ENCODE measurements around the gene AKR7A3. TPM values are rescaled to one million over a fixed set of nuclear protein-coding genes. Genes with fewer than 3 reads are reported as not detected.

Gene AKR7A3
- total RNA-seq, 1 donor from 2014 or later: 2.1 TPM

DNA sequence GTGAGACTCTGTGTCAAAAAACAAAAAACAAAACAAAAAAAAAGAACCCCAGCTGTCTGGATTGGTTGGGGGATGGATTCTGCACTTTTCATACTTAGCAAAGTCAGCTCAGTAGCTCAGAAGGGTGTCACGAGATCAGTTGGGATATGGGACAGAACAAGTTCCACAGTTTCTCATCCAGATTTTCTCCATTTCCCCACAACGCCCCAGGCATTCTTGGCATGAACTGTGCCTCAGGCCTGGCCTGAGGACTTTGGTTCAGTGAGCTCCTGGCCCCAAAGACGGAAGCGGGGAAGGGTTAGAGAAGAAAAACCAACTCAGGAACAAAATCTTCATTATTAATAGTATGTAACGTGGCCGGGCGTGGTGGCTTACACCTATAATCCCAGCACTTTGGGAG, 21.5 kb upstream of the AKR7A3 start:
- Mint-ChIP-seq H3K4me1 (ENCODE audit: low read depth) (peaks cover 15% of the 10 kb centered on the region), H3K9me3 (ENCODE audit: low read depth) (no peaks in the 10 kb centered on the region), H3K4me3 (ENCODE audit: low read depth) (peak overlapping the region; percentile 47), H3K27me3 (no peaks in the 10 kb centered on the region), H3K36me3 (ENCODE audit: insufficient read depth) (peaks cover 17% of the 10 kb centered on the region), H3K27ac (no peak overlapping the region)
- DNase-seq (ENCODE audit: low spot score, unreplicated experiment): no peak
- TF ChIP-seq, protein P1, sequence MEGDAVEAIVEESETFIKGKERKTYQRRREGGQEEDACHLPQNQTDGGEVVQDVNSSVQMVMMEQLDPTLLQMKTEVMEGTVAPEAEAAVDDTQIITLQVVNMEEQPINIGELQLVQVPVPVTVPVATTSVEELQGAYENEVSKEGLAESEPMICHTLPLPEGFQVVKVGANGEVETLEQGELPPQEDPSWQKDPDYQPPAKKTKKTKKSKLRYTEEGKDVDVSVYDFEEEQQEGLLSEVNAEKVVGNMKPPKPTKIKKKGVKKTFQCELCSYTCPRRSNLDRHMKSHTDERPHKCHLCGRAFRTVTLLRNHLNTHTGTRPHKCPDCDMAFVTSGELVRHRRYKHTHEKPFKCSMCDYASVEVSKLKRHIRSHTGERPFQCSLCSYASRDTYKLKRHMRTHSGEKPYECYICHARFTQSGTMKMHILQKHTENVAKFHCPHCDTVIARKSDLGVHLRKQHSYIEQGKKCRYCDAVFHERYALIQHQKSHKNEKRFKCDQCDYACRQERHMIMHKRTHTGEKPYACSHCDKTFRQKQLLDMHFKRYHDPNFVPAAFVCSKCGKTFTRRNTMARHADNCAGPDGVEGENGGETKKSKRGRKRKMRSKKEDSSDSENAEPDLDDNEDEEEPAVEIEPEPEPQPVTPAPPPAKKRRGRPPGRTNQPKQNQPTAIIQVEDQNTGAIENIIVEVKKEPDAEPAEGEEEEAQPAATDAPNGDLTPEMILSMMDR (IDR thresholded peaks at IDR 0.05; ENCODE audit: unreplicated experiment): no peak

DNA sequence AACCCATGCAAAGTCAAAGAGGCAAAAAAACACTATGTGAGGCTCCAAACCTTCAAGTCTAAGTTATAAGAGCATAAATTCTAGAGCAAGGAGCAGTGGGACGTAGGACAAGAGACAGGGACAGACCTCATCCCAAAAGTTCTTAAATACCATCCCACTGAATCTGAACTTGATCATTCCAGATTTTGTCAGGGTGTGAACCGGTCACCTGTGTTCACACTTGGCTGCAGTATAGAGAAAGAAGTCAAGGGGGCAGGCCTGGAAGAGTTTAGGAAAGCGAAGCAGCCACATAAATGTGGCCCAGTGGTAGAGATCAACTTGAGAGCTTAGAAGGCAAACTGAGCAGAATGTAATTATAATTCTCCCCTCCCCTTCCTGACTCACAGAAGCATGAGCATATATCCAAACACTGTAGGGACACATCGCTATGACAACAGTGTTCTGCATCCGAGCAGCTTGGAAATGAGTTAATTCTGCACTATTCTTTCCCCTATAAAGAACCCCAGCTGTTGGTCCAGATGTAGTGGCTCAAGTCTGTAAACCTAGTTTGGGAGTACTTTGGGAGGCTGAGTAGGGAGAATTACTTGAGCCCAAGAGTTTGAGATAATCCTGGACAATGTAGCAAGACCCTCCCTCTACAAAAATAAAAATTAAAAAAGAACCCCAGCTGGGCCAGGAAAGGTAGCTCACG, 20.7 kb upstream of the AKR7A3 start:
- no peak for DNase-seq (ENCODE audit: low spot score, unreplicated experiment)
- H3K27me3 Mint-ChIP-seq: no peaks in the 10 kb centered on the region
- peaks cover 15% of the 10 kb centered on the region for H3K4me1 Mint-ChIP-seq (ENCODE audit: low read depth)
- peaks cover 22% of the 10 kb centered on the region for H3K36me3 Mint-ChIP-seq (ENCODE audit: insufficient read depth)
- H3K4me3 Mint-ChIP-seq (ENCODE audit: low read depth): no peak overlapping the region
- H3K27ac Mint-ChIP-seq: no peak overlapping the region
- TF ChIP-seq, protein P1 (IDR thresholded peaks at IDR 0.05; ENCODE audit: unreplicated experiment): no peak
- no peaks in the 10 kb centered on the region for H3K9me3 Mint-ChIP-seq (ENCODE audit: low read depth)

DNA sequence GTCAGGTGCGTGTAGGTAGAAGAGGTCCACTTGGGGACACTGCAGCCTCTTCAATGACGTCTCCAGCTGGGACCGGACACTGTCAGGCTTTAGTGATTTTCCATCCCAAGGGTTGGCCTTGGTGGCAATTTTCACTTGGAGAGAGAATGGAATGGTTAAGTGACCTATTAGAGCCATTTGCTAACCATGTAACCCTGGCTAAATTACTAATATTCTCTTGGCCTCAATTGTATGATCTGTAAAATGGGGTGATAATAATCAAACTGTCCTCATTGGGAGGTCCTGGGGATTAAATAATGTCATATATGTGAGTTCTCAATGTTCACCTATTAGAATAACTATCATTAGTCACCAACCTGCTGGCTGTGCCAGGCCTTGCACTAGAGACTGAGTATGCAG, 19.9 kb upstream of the AKR7A3 start:
- TF ChIP-seq, protein P1 (IDR thresholded peaks at IDR 0.05; ENCODE audit: unreplicated experiment): no peak
- no peaks in the 10 kb centered on the region for H3K9me3 Mint-ChIP-seq (ENCODE audit: low read depth)
- H3K27me3 Mint-ChIP-seq: no peaks in the 10 kb centered on the region
- DNase-seq (ENCODE audit: low spot score, unreplicated experiment): no peak
- no peak overlapping the region for H3K4me3 Mint-ChIP-seq (ENCODE audit: low read depth)
- H3K4me1 Mint-ChIP-seq (ENCODE audit: low read depth): peaks cover 14% of the 10 kb centered on the region
- no peak overlapping the region for H3K27ac Mint-ChIP-seq
- peaks cover 25% of the 10 kb centered on the region for H3K36me3 Mint-ChIP-seq (ENCODE audit: insufficient read depth)

DNA sequence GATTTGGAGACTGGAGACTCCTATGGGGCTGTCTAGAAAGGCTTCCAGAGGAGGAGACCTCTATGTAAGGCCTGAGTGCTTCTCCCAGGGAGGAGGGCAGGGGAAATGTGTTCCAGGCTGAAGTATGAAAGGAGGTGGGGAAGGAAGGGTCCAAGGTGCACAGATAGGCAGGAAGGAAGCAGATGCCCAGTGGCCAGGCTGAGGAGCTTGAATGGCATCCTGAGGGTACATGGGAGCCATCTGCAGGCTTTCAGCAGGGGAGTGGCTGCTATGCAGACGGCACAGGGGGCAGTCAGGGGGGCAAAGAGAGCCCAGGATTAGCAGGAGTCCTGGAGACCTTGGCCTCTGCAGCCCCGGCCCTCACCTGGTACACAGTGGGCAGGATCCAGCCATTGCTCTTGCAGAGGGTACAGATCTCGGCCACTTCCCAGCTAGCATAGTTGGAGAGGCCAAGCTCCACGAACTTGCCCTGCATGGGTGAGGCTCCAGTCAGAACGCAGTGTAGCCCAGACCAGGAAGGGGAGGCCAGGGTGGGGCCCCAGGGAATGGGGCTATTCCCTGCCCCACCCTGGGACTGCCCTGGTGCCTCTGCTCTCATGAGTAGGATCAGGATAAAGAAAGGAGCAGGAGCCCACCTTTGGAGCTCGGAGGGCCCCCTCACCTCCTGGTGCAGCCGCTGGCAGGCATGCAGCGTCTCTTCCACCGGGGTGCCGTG, 19.4 kb upstream of the AKR7A3 start:
- TF ChIP-seq, protein P1 (IDR thresholded peaks at IDR 0.05; ENCODE audit: unreplicated experiment): no peak
- H3K27ac Mint-ChIP-seq: no peak overlapping the region
- H3K36me3 Mint-ChIP-seq (ENCODE audit: insufficient read depth): peaks cover 27% of the 10 kb centered on the region
- no peak overlapping the region for H3K4me3 Mint-ChIP-seq (ENCODE audit: low read depth)
- peaks cover 9% of the 10 kb centered on the region for H3K4me1 Mint-ChIP-seq (ENCODE audit: low read depth)
- H3K9me3 Mint-ChIP-seq (ENCODE audit: low read depth): no peaks in the 10 kb centered on the region
- no peak for DNase-seq (ENCODE audit: low spot score, unreplicated experiment)
- H3K27me3 Mint-ChIP-seq: no peaks in the 10 kb centered on the region

DNA sequence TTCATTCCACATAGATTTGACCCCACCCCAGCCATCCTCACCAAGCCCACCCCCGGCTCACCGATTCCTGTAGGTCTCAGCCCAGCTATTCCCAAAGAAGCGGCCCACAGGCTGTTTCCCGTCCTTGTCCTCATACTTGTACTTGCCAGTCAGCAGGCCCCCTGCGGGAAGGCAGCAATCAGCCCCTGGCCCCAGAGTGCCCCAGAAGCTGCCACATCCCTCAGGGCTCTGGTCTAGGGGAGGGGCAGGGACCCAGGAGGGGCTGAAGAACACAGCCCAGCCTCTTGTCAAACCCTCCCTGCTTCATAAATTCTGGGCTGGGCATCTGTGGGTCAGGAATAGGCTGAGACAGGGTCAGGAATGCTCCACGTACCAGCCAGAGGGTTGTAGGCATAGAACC, 18.4 kb upstream of the AKR7A3 start:
- peaks cover 8% of the 10 kb centered on the region for H3K4me1 Mint-ChIP-seq (ENCODE audit: low read depth)
- H3K27me3 Mint-ChIP-seq: no peaks in the 10 kb centered on the region
- no peaks in the 10 kb centered on the region for H3K9me3 Mint-ChIP-seq (ENCODE audit: low read depth)
- no peak overlapping the region for H3K4me3 Mint-ChIP-seq (ENCODE audit: low read depth)
- TF ChIP-seq, protein P1 (IDR thresholded peaks at IDR 0.05; ENCODE audit: unreplicated experiment): no peak
- DNase-seq (ENCODE audit: low spot score, unreplicated experiment): no peak
- no peak overlapping the region for H3K27ac Mint-ChIP-seq
- H3K36me3 Mint-ChIP-seq (ENCODE audit: insufficient read depth): peaks cover 30% of the 10 kb centered on the region

Data from progenitor cell of endocrine pancreas (in vitro differentiated cells).